ENCODE measurements around the gene LARGE1. TPM values are rescaled to one million over a fixed set of nuclear protein-coding genes. Genes with fewer than 3 reads are reported as not detected.
"Not testable (repeated sequence)": the region's sequence is repeated elsewhere in the genome, so short reads cannot be mapped to it uniquely, and the experiment has no call there.

Gene LARGE1
- total RNA-seq, 1 experiment from 2014 or later: 5.2 TPM

- Mint-ChIP-seq H3K27ac (ENCODE audit: low read depth, unreplicated experiment) (no peak overlapping the region), H3K4me1 (ENCODE audit: insufficient read depth, unreplicated experiment) (no peaks in the 10 kb centered on the region), H3K27me3 (ENCODE audit: insufficient read depth, unreplicated experiment) (no peaks in the 10 kb centered on the region), H3K36me3 (ENCODE audit: insufficient read depth, unreplicated experiment) (no peaks in the 10 kb centered on the region), H3K4me3 (ENCODE audit: unreplicated experiment) (no peak overlapping the region), H3K9me3 (ENCODE audit: unreplicated experiment) (peaks cover 5% of the 10 kb centered on the region)
- BruUV-seq (replicated peaks): no TSS peak
- no peak for DNase-seq (ENCODE audit: unreplicated experiment)
- intact Hi-C loops (cut with micrococcal nuclease): no loop called here
- ChIA-PET POLR2A (interaction anchor here (0.6 kb wide), 1 partner anchor 1140 kb away, joined by 3 read pairs; no protein-coding TSS in a partner anchor), CTCF (interaction anchor here (0.5 kb wide), 1 partner anchor 12 kb away, joined by 3 read pairs; no protein-coding TSS in a partner anchor)
- no peak for TF ChIP-seq CTCF (IDR thresholded peaks at IDR 0.05; ENCODE audit: unreplicated experiment)
Measured at GRCh38 chr22:33569018-33569417, 351.3 kb downstream of the LARGE1 start.

- H3K9me3 Mint-ChIP-seq (ENCODE audit: unreplicated experiment); intact Hi-C loops (cut with micrococcal nuclease); DNase-seq (ENCODE audit: unreplicated experiment); H3K4me1 Mint-ChIP-seq (ENCODE audit: insufficient read depth, unreplicated experiment); H3K27ac Mint-ChIP-seq (ENCODE audit: low read depth, unreplicated experiment); H3K4me3 Mint-ChIP-seq (ENCODE audit: unreplicated experiment); H3K36me3 Mint-ChIP-seq (ENCODE audit: insufficient read depth, unreplicated experiment); BruUV-seq (replicated peaks); H3K27me3 Mint-ChIP-seq (ENCODE audit: insufficient read depth, unreplicated experiment): not testable (repeated sequence)
- POLR2A ChIA-PET: interaction anchor here (0.7 kb wide), 1 partner anchor 12 kb away, joined by 3 read pairs; no protein-coding TSS in a partner anchor
- CTCF ChIA-PET: interaction anchor here (0.5 to 2.5 kb wide), 4 partner anchors 13 to 1863 kb away, joined by 3 to 20 read pairs (median 4); no protein-coding TSS in a partner anchor
Measured at GRCh38 chr22:33566495-33566894, 353.8 kb downstream of the LARGE1 start.

GRCh38 chr22:33565580-33565995 lies 354.7 kb downstream of the LARGE1 start:
- ChIA-PET CTCF (interaction anchor here (0.7 to 2.5 kb wide), 3 partner anchors 14 to 263 kb away, joined by 3 to 20 read pairs (median 4); no protein-coding TSS in a partner anchor), POLR2A (interaction anchor here (0.7 kb wide), 1 partner anchor 13 kb away, joined by 3 read pairs; no protein-coding TSS in a partner anchor)
- no peaks in the 10 kb centered on the region for H3K27me3 Mint-ChIP-seq (ENCODE audit: insufficient read depth, unreplicated experiment)
- H3K4me3 Mint-ChIP-seq (ENCODE audit: unreplicated experiment): no peak overlapping the region
- no TSS peak for BruUV-seq (replicated peaks)
- intact Hi-C loops (cut with micrococcal nuclease): no loop called here
- no peaks in the 10 kb centered on the region for H3K36me3 Mint-ChIP-seq (ENCODE audit: insufficient read depth, unreplicated experiment)
- H3K4me1 Mint-ChIP-seq (ENCODE audit: insufficient read depth, unreplicated experiment): no peaks in the 10 kb centered on the region
- no peak for DNase-seq (ENCODE audit: unreplicated experiment)
- no peak for TF ChIP-seq CTCF (IDR thresholded peaks at IDR 0.05; ENCODE audit: unreplicated experiment)
- H3K27ac Mint-ChIP-seq (ENCODE audit: low read depth, unreplicated experiment): no peak overlapping the region
- peaks cover 5% of the 10 kb centered on the region for H3K9me3 Mint-ChIP-seq (ENCODE audit: unreplicated experiment)

GRCh38 chr22:33564683-33565082 lies 355.6 kb downstream of the LARGE1 start:
- no peak overlapping the region for H3K27ac Mint-ChIP-seq (ENCODE audit: low read depth, unreplicated experiment)
- no peak for DNase-seq (ENCODE audit: unreplicated experiment)
- intact Hi-C loops (cut with micrococcal nuclease): no loop called here
- H3K4me3 Mint-ChIP-seq (ENCODE audit: unreplicated experiment): no peak overlapping the region
- H3K36me3 Mint-ChIP-seq (ENCODE audit: insufficient read depth, unreplicated experiment): no peaks in the 10 kb centered on the region
- no peaks in the 10 kb centered on the region for H3K4me1 Mint-ChIP-seq (ENCODE audit: insufficient read depth, unreplicated experiment)
- no TSS peak for BruUV-seq (replicated peaks)
- no peak for TF ChIP-seq CTCF (IDR thresholded peaks at IDR 0.05; ENCODE audit: unreplicated experiment)
- peaks cover 5% of the 10 kb centered on the region for H3K9me3 Mint-ChIP-seq (ENCODE audit: unreplicated experiment)
- ChIA-PET CTCF (interaction anchor here (0.7 to 4.6 kb wide), 3 partner anchors 15 to 90 kb away, joined by 3 to 22 read pairs (median 4); no protein-coding TSS in a partner anchor), POLR2A (no interaction called here)
- no peaks in the 10 kb centered on the region for H3K27me3 Mint-ChIP-seq (ENCODE audit: insufficient read depth, unreplicated experiment)

Measured in MCF 10A (cell line).